Left renal pelvis (tissue), 4 donors: ENCODE results near the gene TMEM150B. TPM values are rescaled to one million over a fixed set of nuclear protein-coding genes. Genes with fewer than 3 reads are reported as not detected.

Experiments used
- DNase-seq, 4 donors: peaks; one replicate each; pipeline ENCODE4 v3.0.0-alpha.2; 2013; ENCODE audit warnings: low read depth in 4 of 4, low spot score in 3 of 4
- polyA plus RNA-seq, 4 donors: library from polyadenylated mRNA; unstranded; fragments of 120-200 nt; gene quantifications; one replicate each; pipeline ENCODE4 v1.2.1, GENCODE V29; 2013; ENCODE audit not compliant: insufficient read length in 4 of 4

TMEM150B gene
- polyA plus RNA-seq, 4 donors = 0.80 to 2.0 (median 1.0) TPM

DNA sequence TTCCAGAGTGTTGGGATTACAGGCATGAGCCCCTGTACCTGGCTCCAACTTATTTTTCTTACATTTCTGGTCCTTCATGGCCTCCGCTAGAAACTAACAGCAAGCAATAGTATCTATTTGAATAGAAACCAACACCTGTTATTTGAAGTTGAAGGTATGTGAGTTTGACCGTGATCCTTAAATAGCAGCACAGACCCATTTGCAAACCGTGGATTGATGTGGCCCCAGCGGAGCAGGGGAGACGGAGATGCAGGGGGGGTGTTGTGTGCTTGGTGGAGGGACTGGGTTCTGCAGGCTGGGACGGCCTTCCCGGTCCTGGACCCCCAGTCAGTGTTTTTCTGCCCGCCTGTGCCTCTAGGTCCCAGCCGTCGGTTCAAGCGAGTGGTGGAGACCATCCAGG lies 16.9 kb downstream of the TMEM150B start:
- no peak for DNase-seq

- no peak for DNase-seq
Measured at GRCh38 chr19:55306712-55307111, 18.4 kb downstream of the TMEM150B start.

GRCh38 chr19:55305983-55306562 lies 19.1 kb downstream of the TMEM150B start:
- no peak for DNase-seq

GRCh38 chr19:55305491-55305890 lies 19.6 kb downstream of the TMEM150B start:
- DNase-seq = no peak

DNA sequence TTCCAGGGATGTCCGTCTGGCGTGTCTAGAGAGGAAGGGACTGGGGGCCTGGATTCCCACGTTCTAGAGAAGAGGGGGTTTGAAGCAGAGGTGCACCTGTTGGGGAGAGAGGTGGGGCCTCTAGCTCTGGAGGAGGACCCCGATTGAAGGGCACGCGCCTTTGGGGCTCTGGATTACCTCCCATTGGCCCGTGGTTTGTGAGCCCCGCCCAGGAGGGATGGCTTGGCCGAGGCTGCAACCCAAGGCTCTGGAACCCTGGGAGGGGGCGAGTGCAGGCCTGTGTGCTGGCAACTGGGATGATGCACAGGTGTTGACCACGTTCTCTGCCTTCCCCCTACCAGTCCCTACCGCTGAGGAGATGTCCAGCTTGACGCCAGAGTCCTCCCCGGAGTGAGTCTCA lies 20.2 kb downstream of the TMEM150B start:
- DNase-seq = no peak

- DNase-seq = no peak
Measured at GRCh38 chr19:55304279-55304978, 20.7 kb downstream of the TMEM150B start.

DNA sequence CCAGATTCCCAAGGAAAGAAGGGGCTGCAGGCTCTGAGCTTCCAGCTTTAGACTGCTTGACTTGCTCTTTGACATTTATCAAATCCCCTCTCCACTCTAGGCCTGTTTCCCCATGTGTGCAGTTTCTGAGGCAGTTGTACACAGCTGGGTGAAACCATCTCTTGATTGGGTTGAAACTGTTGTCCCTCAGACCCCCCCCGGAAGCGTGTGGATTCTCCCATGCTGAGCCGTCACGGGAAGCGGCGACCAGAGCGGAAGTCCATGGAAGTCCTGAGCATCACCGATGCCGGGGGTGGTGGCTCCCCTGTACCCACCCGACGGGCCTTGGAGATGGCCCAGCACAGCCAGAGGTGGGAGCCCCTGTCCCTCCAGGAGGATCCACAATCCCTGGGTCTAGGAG lies 21.7 kb downstream of the TMEM150B start:
- DNase-seq = no peak

GRCh38 chr19:55302318-55302703 lies 22.8 kb downstream of the TMEM150B start:
- no peak for DNase-seq

DNA sequence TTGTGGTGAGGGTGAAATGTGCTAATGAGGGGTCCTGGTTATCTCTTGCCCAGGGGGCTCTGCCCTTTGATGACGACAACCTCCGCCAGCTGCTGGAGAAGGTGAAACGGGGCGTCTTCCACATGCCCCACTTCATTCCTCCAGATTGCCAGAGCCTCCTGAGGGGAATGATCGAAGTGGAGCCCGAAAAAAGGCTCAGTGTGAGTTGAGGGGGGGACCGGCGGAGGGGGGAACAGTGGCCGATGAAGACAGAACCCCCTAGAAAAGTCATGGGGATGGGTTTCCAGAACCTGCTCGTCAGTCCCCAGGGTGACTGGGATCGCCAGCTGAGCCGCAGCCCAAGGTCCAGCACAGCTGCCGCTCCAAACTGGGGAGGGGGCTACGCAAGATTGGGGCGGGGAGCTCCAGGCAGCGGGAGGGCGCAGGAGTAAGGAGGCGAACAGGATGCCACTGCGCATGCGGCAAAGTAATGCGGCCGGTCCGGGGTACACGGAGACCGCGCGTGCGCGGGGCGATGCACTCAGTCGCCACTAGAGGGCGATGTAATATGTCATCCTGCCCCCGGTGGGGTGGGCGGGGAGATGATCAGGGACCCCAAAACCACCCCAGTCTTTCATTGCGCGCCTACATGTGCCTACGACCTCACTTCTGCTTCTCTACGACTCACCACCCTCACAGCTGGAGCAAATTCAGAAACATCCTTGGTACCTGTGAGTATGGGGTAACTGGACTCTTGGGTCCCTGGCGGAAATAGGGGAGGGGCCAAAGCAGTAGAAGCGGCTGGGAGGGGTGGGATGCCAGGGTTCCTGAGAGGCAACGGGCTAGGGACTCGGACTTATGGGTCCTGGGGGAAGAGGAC lies 23.5 kb downstream of the TMEM150B start:
- peak in 2 of 4 donors; percentile 61 to 69 for DNase-seq

- DNase-seq = no peak
Measured at GRCh38 chr19:55300886-55301458, 24.2 kb downstream of the TMEM150B start.

DNA sequence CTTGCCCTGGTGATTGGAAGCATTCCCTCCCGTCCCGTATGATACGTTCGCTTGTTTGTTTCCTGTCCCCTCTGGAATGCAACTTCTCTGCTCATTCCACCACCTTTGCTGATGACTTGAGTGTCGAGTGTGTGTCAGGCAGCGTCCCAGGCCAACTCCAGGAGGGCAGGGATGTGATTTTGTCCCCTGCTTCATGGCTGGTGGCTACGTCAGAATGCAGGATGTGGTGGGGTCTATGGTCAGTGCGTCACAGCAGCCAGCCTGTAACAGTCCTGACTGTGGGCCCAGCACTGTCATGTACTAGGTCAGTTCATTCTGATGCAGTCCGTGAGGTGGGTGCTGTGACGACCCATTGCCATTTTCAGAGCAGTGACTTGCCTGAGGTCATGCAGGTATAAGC lies 25.1 kb downstream of the TMEM150B start:
- DNase-seq = no peak

DNA sequence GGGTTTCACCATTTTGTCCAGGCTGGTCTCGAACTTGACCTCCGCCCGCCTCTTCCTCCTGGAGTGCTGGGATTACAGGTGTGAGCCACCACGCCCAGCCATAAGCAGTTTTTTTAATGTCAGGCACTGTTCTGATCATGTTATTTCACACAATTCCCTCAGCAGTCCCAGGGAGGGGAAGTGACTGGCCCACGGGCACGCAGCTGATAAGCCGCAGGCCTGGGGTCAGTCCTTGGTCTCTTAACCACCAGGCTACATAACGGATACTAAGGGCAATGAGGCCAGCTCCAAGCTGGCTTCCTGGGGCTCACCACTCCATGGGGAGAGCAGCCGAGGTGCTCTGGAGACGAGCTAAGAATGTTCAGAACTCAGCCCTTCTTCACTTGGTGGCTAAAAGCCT lies 27.9 kb downstream of the TMEM150B start:
- DNase-seq = no peak

- no peak for DNase-seq
Measured at GRCh38 chr19:55289117-55289796, 35.9 kb downstream of the TMEM150B start.

- DNase-seq = no peak
Measured at GRCh38 chr19:55287361-55288079, 37.6 kb downstream of the TMEM150B start.

DNA sequence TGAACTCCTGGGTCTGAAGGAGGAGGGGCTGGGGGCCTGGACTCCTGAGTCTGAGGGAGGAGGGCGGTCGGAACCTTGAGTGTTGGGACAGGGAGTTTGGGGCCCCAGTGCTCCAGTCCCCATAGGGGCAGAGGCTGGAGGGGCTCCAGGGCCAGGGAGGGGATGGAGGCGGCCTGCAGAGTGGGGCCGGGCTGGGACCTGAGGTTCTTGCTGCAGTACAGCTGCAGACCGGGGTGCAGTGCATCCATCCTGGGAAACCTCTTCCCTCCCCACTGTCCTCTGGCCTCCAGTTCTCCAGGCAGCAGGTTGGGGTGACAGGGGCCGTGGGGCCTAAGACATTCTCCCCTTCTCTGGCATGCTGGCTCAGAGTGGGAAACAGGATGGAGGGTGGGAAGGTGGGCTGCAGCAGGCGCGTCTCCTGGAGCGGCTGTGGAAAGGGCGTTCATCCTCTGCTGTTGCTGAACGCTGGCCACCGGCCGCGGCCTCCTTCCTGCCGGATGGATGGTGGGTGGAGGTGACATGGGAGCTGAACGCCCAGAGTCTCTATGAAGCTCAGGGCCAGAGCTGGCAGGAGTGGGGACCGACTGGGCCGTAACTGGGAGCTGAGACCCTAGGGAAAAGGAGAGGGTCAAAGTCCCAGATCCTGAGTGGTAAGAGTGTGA lies 39.8 kb downstream of the TMEM150B start:
- no peak for DNase-seq

DNA sequence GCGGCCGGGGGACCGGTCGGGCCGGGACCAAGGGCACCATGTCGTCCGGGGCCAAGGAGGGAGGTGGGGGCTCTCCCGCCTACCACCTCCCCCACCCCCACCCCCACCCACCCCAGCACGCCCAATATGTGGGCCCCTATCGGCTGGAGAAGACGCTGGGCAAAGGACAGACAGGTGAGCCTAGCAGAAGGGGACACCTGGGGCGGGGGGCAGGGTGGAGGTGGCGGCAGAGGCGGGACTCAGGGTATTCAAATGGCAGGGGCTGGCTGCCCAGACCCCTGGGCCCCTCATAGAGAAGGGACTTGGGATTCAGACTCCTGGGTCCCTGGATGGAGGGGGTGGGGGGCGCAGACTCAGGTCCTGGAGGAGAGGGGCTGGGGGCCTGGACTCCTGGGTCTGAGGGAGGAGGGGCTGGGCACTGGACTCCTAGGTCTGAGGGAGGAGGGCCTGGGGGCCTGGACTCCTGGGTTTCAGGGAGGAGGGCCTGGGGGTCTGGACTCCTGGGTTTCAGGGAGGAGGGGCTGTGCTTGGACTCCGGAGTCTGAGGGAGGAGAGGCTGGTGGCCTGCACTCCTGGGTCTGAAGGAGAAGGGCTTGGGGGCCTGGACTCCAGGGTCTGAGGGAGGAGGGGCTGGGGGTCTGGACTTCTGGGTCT lies 40.6 kb downstream of the TMEM150B start:
- DNase-seq = no peak

GRCh38 chr19:55283548-55284377 lies 41.4 kb downstream of the TMEM150B start, which contains the start of gene BRSK1:
BRSK1 (plus strand) TSS chr19:55283997; CDS start chr19:55284443, 446 bp downstream.
- peak in 1 of 4 donors; percentile 65 for DNase-seq
